Measurements from ENCODE around the gene DNAJC4. TPM values are rescaled to one million over a fixed set of nuclear protein-coding genes. Genes with fewer than 3 reads are reported as not detected.

DNAJC4 gene
- total RNA-seq, 2 experiments from 2014 or later = 59.6 to 60.3 TPM

DNA sequence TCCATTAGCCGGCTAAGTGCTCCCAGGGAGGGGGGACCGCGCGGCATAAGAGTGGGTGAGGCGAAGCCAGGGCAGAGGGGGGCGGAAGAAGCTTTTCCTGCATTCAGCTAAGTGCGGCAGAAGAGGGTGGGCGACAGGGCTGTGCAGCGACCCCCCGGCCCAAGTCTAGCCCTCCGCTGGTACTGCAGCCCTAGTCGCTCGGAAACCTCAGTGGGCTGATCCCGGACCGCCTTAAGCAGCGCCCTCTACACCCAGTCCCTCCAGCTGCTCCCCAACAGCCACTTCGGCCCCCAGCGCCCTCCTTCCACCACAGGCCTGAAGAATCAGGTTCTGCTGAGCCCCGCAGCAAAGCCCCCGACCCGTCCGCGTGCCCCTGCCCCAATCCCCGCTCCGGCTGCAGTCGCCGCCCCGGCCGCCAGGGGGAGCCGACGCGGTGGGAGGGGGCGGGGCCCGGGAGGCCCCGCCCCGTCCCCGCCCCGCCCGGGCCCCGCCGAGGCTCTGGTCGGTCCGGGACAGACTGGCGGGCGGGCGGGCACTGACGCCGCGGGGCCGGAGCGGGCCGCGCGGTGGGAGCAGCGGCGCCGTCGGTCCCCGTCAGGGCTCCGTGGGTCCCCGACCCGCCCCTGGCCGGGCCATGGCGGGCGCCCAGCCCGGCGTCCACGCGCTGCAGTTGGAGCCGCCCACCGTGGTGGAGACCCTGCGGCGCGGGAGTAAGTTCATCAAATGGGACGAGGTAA lies 20.8 kb downstream of the DNAJC4 start, which contains the start of gene PLCB3:
TSS of gene PLCB3 (plus strand) at position 515 of the 737 bp plus-strand sequence. CDS start at position 635, 120 bp downstream.
- POLR2A ChIA-PET = interaction anchor here (0.6 to 3.6 kb wide), 8 partner anchors 10 to 89 kb away, joined by 3 to 40 read pairs (median 10); partner anchors contain the start of genes CCDC88B, ESRRA, FERMT3 and FKBP2
- Mint-ChIP-seq H3K4me3 (peak within 1 kb of the TSS; percentile 94), H3K9me3 (no peaks in the 10 kb centered on the region), H3K36me3 (peaks cover 7% of the 10 kb centered on the region), H3K27me3 (peaks cover 2% of the 10 kb centered on the region), H3K27ac (peak within 1 kb of the TSS; percentile 75), H3K4me1 (peaks cover 23% of the 10 kb centered on the region)
- DNase-seq = peak; percentile 83
- peak; percentile 58 for ATAC-seq (ENCODE audit: low read depth)

DNA sequence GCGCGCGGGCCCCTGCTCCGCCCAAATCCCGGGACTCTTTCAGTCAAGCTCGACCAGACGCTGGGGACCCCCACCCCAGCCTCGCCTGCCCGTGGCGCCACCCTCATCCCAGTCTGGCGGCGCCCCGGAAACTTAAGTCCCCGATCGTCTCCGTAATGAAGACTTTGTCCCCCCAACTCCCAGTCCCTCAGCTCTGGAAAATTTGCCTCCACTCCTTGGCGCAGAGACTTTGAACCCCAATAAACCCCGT lies 21.3 kb downstream of the DNAJC4 start:
- no peak for ATAC-seq (ENCODE audit: low read depth)

GRCh38 chr11:64252003-64252872 lies 21.9 kb downstream of the DNAJC4 start:
- Mint-ChIP-seq H3K27me3 (peaks cover 2% of the 10 kb centered on the region), H3K4me3 (peak overlapping the region; percentile 94), H3K27ac (peak overlapping the region; percentile 75), H3K4me1 (peaks cover 20% of the 10 kb centered on the region), H3K36me3 (peaks cover 7% of the 10 kb centered on the region), H3K9me3 (no peaks in the 10 kb centered on the region)
- POLR2A ChIA-PET = interaction anchor here (0.7 to 3.6 kb wide), 7 partner anchors 18 to 67 kb away, joined by 3 to 40 read pairs (median 5); partner anchors contain the start of genes ESRRA, FERMT3, NUDT22 and STIP1
- DNase-seq (peak; percentile 59), ATAC-seq (ENCODE audit: low read depth) (no peak)

More for the DNA sequence above, 21.3 kb downstream of the DNAJC4 start:
- Mint-ChIP-seq H3K27ac (peak overlapping the region; percentile 75), H3K4me1 (peaks cover 23% of the 10 kb centered on the region), H3K36me3 (peaks cover 7% of the 10 kb centered on the region), H3K9me3 (no peaks in the 10 kb centered on the region), H3K27me3 (peaks cover 2% of the 10 kb centered on the region), H3K4me3 (peak overlapping the region; percentile 94)
- POLR2A ChIA-PET = interaction anchor here (0.7 to 3.6 kb wide), 8 partner anchors 13 to 66 kb away, joined by 3 to 40 read pairs (median 5); partner anchors contain the start of genes ESRRA, FERMT3, NUDT22 and STIP1
- no peak for DNase-seq

- peak overlapping the region; percentile 57 for H3K4me3 Mint-ChIP-seq
- no peak for ATAC-seq (ENCODE audit: low read depth)
- peaks cover 18% of the 10 kb centered on the region for H3K4me1 Mint-ChIP-seq
- peaks cover 2% of the 10 kb centered on the region for H3K27me3 Mint-ChIP-seq
- H3K36me3 Mint-ChIP-seq = peaks cover 7% of the 10 kb centered on the region
- H3K9me3 Mint-ChIP-seq = no peaks in the 10 kb centered on the region
- DNase-seq = no peak
- POLR2A ChIA-PET = interaction anchor here (1.4 to 3.6 kb wide), 3 partner anchors 16 to 48 kb away, joined by 4 to 40 read pairs (median 5); no protein-coding TSS in a partner anchor
- H3K27ac Mint-ChIP-seq = no peak overlapping the region
These were observed 22.7 kb downstream of the DNAJC4 start for GRCh38 chr11:64253043-64253442.

DNA sequence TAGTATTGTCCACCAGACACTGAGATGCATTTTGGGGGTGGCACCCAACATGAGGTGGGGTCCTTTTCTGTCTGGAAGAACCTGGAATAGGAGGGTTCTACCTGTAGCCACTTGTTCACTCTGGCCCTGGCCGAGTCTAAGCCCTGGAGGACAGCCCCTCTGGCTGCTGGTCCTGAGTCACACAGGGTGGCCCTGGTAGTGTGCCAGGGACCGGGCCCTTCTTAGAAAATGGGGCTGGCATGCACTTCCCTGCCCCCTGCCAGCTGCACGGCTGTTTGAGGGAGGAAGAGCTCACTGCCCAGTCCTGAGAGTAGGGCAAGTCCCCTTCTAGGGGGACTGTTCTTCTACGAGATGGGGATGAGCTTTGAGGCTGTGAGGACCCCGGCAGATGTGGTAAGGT lies 23.1 kb downstream of the DNAJC4 start:
- Mint-ChIP-seq H3K4me3 (no peak overlapping the region), H3K27ac (no peak overlapping the region), H3K36me3 (peaks cover 7% of the 10 kb centered on the region), H3K9me3 (no peaks in the 10 kb centered on the region), H3K4me1 (peaks cover 18% of the 10 kb centered on the region), H3K27me3 (peaks cover 2% of the 10 kb centered on the region)
- DNase-seq (no peak), ATAC-seq (ENCODE audit: low read depth) (no peak)
- POLR2A ChIA-PET = interaction anchor here (1.4 kb wide), 1 partner anchor 16 kb away, joined by 4 read pairs; no protein-coding TSS in a partner anchor

DNA sequence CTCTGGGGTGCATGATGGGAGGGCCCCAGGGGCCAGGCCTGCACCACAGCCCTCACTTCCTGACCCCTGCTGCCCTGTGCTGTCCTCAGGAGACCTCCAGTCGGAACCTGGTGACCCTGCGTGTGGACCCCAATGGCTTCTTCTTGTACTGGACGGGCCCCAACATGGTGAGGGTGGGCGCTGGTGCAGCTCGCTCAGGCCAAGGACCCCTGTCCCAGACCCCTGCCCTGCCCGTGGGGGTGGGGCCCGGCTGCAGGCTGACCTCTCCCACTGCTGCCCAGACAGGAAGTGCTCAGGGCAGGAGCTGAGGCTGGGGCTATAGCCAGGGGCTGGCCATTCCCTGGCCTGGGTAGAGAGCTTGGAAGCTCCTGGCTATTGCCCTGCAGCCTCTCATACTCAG lies 24.0 kb downstream of the DNAJC4 start:
- H3K27ac Mint-ChIP-seq = no peak overlapping the region
- no peaks in the 10 kb centered on the region for H3K9me3 Mint-ChIP-seq
- DNase-seq = no peak
- POLR2A ChIA-PET = interaction anchor here (1.0 to 1.4 kb wide), 2 partner anchors 9 to 15 kb away, joined by 3 to 4 read pairs; no protein-coding TSS in a partner anchor
- no peak overlapping the region for H3K4me3 Mint-ChIP-seq
- ATAC-seq (ENCODE audit: low read depth) = no peak
- peaks cover 7% of the 10 kb centered on the region for H3K36me3 Mint-ChIP-seq
- H3K27me3 Mint-ChIP-seq = peaks cover 2% of the 10 kb centered on the region
- H3K4me1 Mint-ChIP-seq = peaks cover 19% of the 10 kb centered on the region

- Mint-ChIP-seq H3K27me3 (no peaks in the 10 kb centered on the region), H3K27ac (no peak overlapping the region), H3K4me1 (peaks cover 23% of the 10 kb centered on the region), H3K9me3 (no peaks in the 10 kb centered on the region), H3K4me3 (no peak overlapping the region), H3K36me3 (peaks cover 17% of the 10 kb centered on the region)
- no peak for ATAC-seq (ENCODE audit: low read depth)
- POLR2A ChIA-PET = interaction anchor here (0.7 to 1.6 kb wide), 4 partner anchors 10 to 34 kb away, joined by 3 to 4 read pairs (median 4); partner anchors contain the start of gene FKBP2
- DNase-seq = no peak
These were observed 25.1 kb downstream of the DNAJC4 start for GRCh38 chr11:64255135-64256128.

DNA sequence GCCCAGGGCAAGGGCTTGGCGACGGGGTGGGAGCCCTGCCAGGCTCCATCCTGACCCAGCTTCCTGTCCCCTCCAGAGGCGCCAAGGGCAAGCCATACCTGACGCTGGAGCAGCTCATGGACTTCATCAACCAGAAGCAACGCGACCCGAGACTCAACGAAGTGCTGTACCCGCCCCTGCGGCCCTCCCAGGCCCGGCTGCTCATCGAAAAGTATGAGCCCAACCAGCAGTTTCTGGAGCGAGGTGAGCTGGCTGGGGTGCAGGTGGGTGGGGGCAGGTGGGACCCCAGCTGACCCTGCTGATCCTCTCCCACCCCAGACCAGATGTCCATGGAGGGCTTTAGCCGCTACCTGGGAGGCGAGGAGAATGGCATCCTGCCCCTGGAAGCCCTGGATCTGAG lies 26.0 kb downstream of the DNAJC4 start:
- Mint-ChIP-seq H3K4me1 (peaks cover 20% of the 10 kb centered on the region), H3K27me3 (no peaks in the 10 kb centered on the region), H3K27ac (no peak overlapping the region), H3K4me3 (no peak overlapping the region), H3K9me3 (no peaks in the 10 kb centered on the region), H3K36me3 (peaks cover 17% of the 10 kb centered on the region)
- ATAC-seq (ENCODE audit: low read depth) (no peak), DNase-seq (no peak)
- POLR2A ChIA-PET = interaction anchor here (0.7 to 1.6 kb wide), 3 partner anchors 12 to 34 kb away, joined by 3 to 4 read pairs (median 4); partner anchors contain the start of gene FKBP2

- POLR2A ChIA-PET = interaction anchor here (0.9 to 1.2 kb wide), 3 partner anchors 11 to 54 kb away, joined by 3 read pairs; partner anchors contain the start of gene FKBP2
- no peaks in the 10 kb centered on the region for H3K9me3 Mint-ChIP-seq
- DNase-seq = no peak
These were observed 28.0 kb downstream of the DNAJC4 start for GRCh38 chr11:64258356-64258755.

GRCh38 chr11:64258946-64259532 lies 28.7 kb downstream of the DNAJC4 start:
- H3K36me3 Mint-ChIP-seq = peaks cover 17% of the 10 kb centered on the region
- H3K4me3 Mint-ChIP-seq = no peak overlapping the region
- DNase-seq = no peak
- POLR2A ChIA-PET = interaction anchor here (0.9 to 1.2 kb wide), 2 partner anchors 10 to 18 kb away, joined by 3 read pairs; partner anchors contain the start of gene FKBP2
- H3K4me1 Mint-ChIP-seq = peaks cover 8% of the 10 kb centered on the region
- H3K27ac Mint-ChIP-seq = no peak overlapping the region
- H3K27me3 Mint-ChIP-seq = no peaks in the 10 kb centered on the region
- no peaks in the 10 kb centered on the region for H3K9me3 Mint-ChIP-seq
- ATAC-seq (ENCODE audit: low read depth) = no peak

More at GRCh38 chr11:64258356-64258755, 28.0 kb downstream of the DNAJC4 start:
- Mint-ChIP-seq H3K4me3 (no peak overlapping the region), H3K36me3 (peaks cover 19% of the 10 kb centered on the region), H3K4me1 (peaks cover 14% of the 10 kb centered on the region), H3K27me3 (no peaks in the 10 kb centered on the region), H3K27ac (no peak overlapping the region)
- no peak for ATAC-seq (ENCODE audit: low read depth)

- Mint-ChIP-seq H3K36me3 (peaks cover 17% of the 10 kb centered on the region), H3K27me3 (no peaks in the 10 kb centered on the region), H3K27ac (no peak overlapping the region), H3K9me3 (no peaks in the 10 kb centered on the region), H3K4me1 (peaks cover 7% of the 10 kb centered on the region), H3K4me3 (no peak overlapping the region)
- POLR2A ChIA-PET = no interaction called here
- no peak for DNase-seq
- no peak for ATAC-seq (ENCODE audit: low read depth)
These were observed 29.3 kb downstream of the DNAJC4 start for GRCh38 chr11:64259533-64260067.

All from activated naive CD8-positive, alpha-beta T cell treated with anti-CD3 and anti-CD28 coated beads, Interleukin-2, amount 10 ng/mL, durations not matched to agents 7 days and 5 days (primary cell).